GM19043 (cell line): ENCODE results near the gene OBSCN.

Experiments used
- ATAC-seq: cut with Tn5 transposase; IDR thresholded peaks from one replicate; pipeline ENCODE4 v1.9.1; 2021; ENCODE audit warnings: low read depth; ENCODE audit not compliant: unreplicated experiment

OBSCN gene

GRCh38 chr1:228407106-228408040 lies 199.5 kb downstream of the OBSCN start:
- ATAC-seq = no peak

- ATAC-seq = no peak
These were observed 200.4 kb downstream of the OBSCN start for GRCh38 chr1:228408041-228408868.

GRCh38 chr1:228408869-228409805 lies 201.3 kb downstream of the OBSCN start:
- no peak for ATAC-seq

- no peak for ATAC-seq
These were observed 202.2 kb downstream of the OBSCN start for GRCh38 chr1:228410015-228410414.

GRCh38 chr1:228410671-228411070 lies 202.8 kb downstream of the OBSCN start:
- no peak for ATAC-seq

- no peak for ATAC-seq
These were observed 203.3 kb downstream of the OBSCN start for GRCh38 chr1:228411121-228411520.

GRCh38 chr1:228411548-228412430 lies 203.9 kb downstream of the OBSCN start:
- ATAC-seq = no peak

GRCh38 chr1:228413241-228414010 lies 205.6 kb downstream of the OBSCN start:
- no peak for ATAC-seq

- ATAC-seq = no peak
These were observed 206.8 kb downstream of the OBSCN start for GRCh38 chr1:228414511-228415211.

GRCh38 chr1:228415221-228415620 lies 207.4 kb downstream of the OBSCN start:
- no peak for ATAC-seq

- ATAC-seq = no peak
These were observed 208.0 kb downstream of the OBSCN start for GRCh38 chr1:228415853-228416216.

- ATAC-seq = no peak
These were observed 208.5 kb downstream of the OBSCN start, which contains the start of gene TRIM17 for GRCh38 chr1:228416217-228416933. TRIM17 (minus strand) TSS chr1:228416861; CDS start chr1:228415072, 1,789 bp downstream.

- ATAC-seq = no peak
These were observed 209.2 kb downstream of the OBSCN start for GRCh38 chr1:228417061-228417460.

- no peak for ATAC-seq
These were observed 209.8 kb downstream of the OBSCN start for GRCh38 chr1:228417483-228418203.

- no peak for ATAC-seq
These were observed 213.4 kb downstream of the OBSCN start for GRCh38 chr1:228420968-228421826.
